ENCODE data around the gene LOXL4. TPM values are rescaled to one million over a fixed set of nuclear protein-coding genes. Genes with fewer than 3 reads are reported as not detected.

LOXL4 gene
- total RNA-seq, 2 experiments from 2014 or later = not detected

GRCh38 chr10:98312349-98312748 lies 44.4 kb upstream of the LOXL4 start:
- intact Hi-C loops (cut with DNase I, micrococcal nuclease) = loop anchor here in 1 of 2 experiments (10.0 kb wide), 1 partner anchor 398 kb away; no protein-coding TSS in a partner anchor
- TF ChIP-seq CTCF (IDR thresholded peaks at IDR 0.05) = no peak
- Mint-ChIP-seq H3K36me3 (ENCODE audit: low read depth) (no peaks in the 10 kb centered on the region), H3K4me3 (no peak overlapping the region), H3K27me3 (peaks cover 66% of the 10 kb centered on the region), H3K9me3 (no peaks in the 10 kb centered on the region), H3K27ac (no peak overlapping the region), H3K4me1 (ENCODE audit: low read depth) (no peaks in the 10 kb centered on the region)
- no peak overlapping the region for H3K4me3 ChIP-seq (ENCODE audit: low read length)
- H3K27ac ChIP-seq (ENCODE audit: low read depth in 1 of 2, low read length in 2 of 2) = no peak overlapping the region
- POLR2A ChIA-PET = no interaction called here
- H3K27me3 ChIP-seq (ENCODE audit: control insufficient read depth in 1 of 2, insufficient read depth in 2 of 2, low read length in 2 of 2) = peaks cover 15 to 32% of the 10 kb centered on the region in 2 experiments
- DNase-seq = no peak
- CTCF ChIA-PET = no interaction called here
- peaks cover 0 to 7% of the 10 kb centered on the region in 2 experiments for H3K9me3 ChIP-seq (ENCODE audit: control insufficient read depth in 1 of 2, insufficient read depth in 1 of 2, low read length in 2 of 2)
- H3K4me1 ChIP-seq (ENCODE audit: insufficient read depth, low read length) = peaks cover 3% of the 10 kb centered on the region
- ATAC-seq (ENCODE audit: poor library complexity) = no peak
- no peaks in the 10 kb centered on the region for H3K36me3 ChIP-seq (ENCODE audit: insufficient read depth, low read length)

- Mint-ChIP-seq H3K27ac (no peak overlapping the region), H3K36me3 (ENCODE audit: low read depth) (no peaks in the 10 kb centered on the region), H3K4me3 (no peak overlapping the region), H3K4me1 (ENCODE audit: low read depth) (no peaks in the 10 kb centered on the region), H3K27me3 (peaks cover 75% of the 10 kb centered on the region), H3K9me3 (peaks cover 2% of the 10 kb centered on the region)
- H3K4me1 ChIP-seq (ENCODE audit: insufficient read depth, low read length) = peaks cover 3% of the 10 kb centered on the region
- no peak overlapping the region for H3K4me3 ChIP-seq (ENCODE audit: low read length)
- DNase-seq (no peak), ATAC-seq (ENCODE audit: poor library complexity) (no peak)
- no peak for TF ChIP-seq CTCF (IDR thresholded peaks at IDR 0.05)
- H3K27ac ChIP-seq (ENCODE audit: low read depth in 1 of 2, low read length in 2 of 2) = no peak overlapping the region
- H3K36me3 ChIP-seq (ENCODE audit: insufficient read depth, low read length) = no peaks in the 10 kb centered on the region
- peaks cover 15 to 32% of the 10 kb centered on the region in 2 experiments for H3K27me3 ChIP-seq (ENCODE audit: control insufficient read depth in 1 of 2, insufficient read depth in 2 of 2, low read length in 2 of 2)
- POLR2A ChIA-PET = no interaction called here
- peaks cover 0 to 7% of the 10 kb centered on the region in 2 experiments for H3K9me3 ChIP-seq (ENCODE audit: control insufficient read depth in 1 of 2, insufficient read depth in 1 of 2, low read length in 2 of 2)
- intact Hi-C loops (cut with DNase I, micrococcal nuclease) = loop anchor here in 1 of 2 experiments (10.0 kb wide), 1 partner anchor 396 kb away; no protein-coding TSS in a partner anchor
- CTCF ChIA-PET = no interaction called here
Measured at GRCh38 chr10:98310701-98311100, 42.7 kb upstream of the LOXL4 start.

GRCh38 chr10:98309366-98310355 lies 41.7 kb upstream of the LOXL4 start:
- H3K4me3 Mint-ChIP-seq = no peak overlapping the region
- H3K27me3 Mint-ChIP-seq = peaks cover 75% of the 10 kb centered on the region
- TF ChIP-seq CTCF (IDR thresholded peaks at IDR 0.05) = no peak
- DNase-seq (peak in 2 of 14 experiments; percentile 32), ATAC-seq (ENCODE audit: poor library complexity) (no peak)
- Histone ChIP-seq H3K27me3 (ENCODE audit: control insufficient read depth in 1 of 2, insufficient read depth in 2 of 2, low read length in 2 of 2) (peaks cover 15 to 32% of the 10 kb centered on the region in 2 experiments), H3K36me3 (ENCODE audit: insufficient read depth, low read length) (no peaks in the 10 kb centered on the region), H3K4me1 (ENCODE audit: insufficient read depth, low read length) (peaks cover 3% of the 10 kb centered on the region), H3K4me3 (ENCODE audit: low read length) (no peak overlapping the region), H3K9me3 (ENCODE audit: control insufficient read depth in 1 of 2, insufficient read depth in 1 of 2, low read length in 2 of 2) (peaks cover 0 to 7% of the 10 kb centered on the region in 2 experiments), H3K27ac (ENCODE audit: low read depth in 1 of 2, low read length in 2 of 2) (no peak overlapping the region)
- ChIA-PET CTCF (interaction anchor here (1.0 kb wide), 1 partner anchor 64 kb away, joined by 3 read pairs; no protein-coding TSS in a partner anchor), POLR2A (no interaction called here)
- no peaks in the 10 kb centered on the region for H3K36me3 Mint-ChIP-seq (ENCODE audit: low read depth)
- H3K4me1 Mint-ChIP-seq (ENCODE audit: low read depth) = no peaks in the 10 kb centered on the region
- no peak overlapping the region for H3K27ac Mint-ChIP-seq
- peaks cover 2% of the 10 kb centered on the region for H3K9me3 Mint-ChIP-seq
- intact Hi-C loops (cut with DNase I, micrococcal nuclease) = loop anchor here in 1 of 2 experiments (10.0 kb wide), 1 partner anchor 395 kb away; no protein-coding TSS in a partner anchor
